K562 (cell line): ENCODE results near the gene CRELD2. TPM values are rescaled to one million over a fixed set of nuclear protein-coding genes. Genes with fewer than 3 reads are reported as not detected.

Experiments used
- ATF1 ChIP-seq, 2 experiments: fragments of 450-650 bp in 1 of 2; IDR thresholded peaks; 2 replicates each; pipeline ENCODE4 v1.6.1; 2016; ENCODE audit warnings: missing compliant biosample characterization in 1 of 2, missing genetic modification characterization in 1 of 2
- BMI1 ChIP-seq: fragments of 150-350 bp; IDR thresholded peaks from 2 replicates; pipeline ENCODE4 v1.6.1; 2014; ENCODE audit warnings: low read length
- BRCA1 ChIP-seq, 2 experiments: fragments of 450-650 bp in 1 of 2; sonication (generic) in 1 of 2; formaldehyde crosslinking in 1 of 2; IDR thresholded peaks; 2 replicates each; pipeline versions ENCODE4 v1.5.0 to v1.6.1; 2017 to 2020; ENCODE audit warnings: mild to moderate bottlenecking in 1 of 2, missing genetic modification reagents in 1 of 2
- CAMTA2 ChIP-seq: fragments of 250-450 bp; sonication (Bioruptor Pico); conservative IDR thresholded peaks from 2 replicates; pipeline ENCODE4 v1.5.1; 2022
- CBX1 ChIP-seq: sonication (generic); IDR thresholded peaks from 2 replicates; pipeline ENCODE4 v1.6.1; 2016; ENCODE audit warnings: antibody characterized with exemption, low read depth, mild to moderate bottlenecking
- CHD1 ChIP-seq: fragments of 200-600 bp; sonication (generic); IDR thresholded peaks from one replicate; pipeline ENCODE4 v1.6.1; 2012; ENCODE audit warnings: mild to moderate bottlenecking, moderate library complexity, low read length, inconsistent platforms
- ELK1 ChIP-seq: sonication (generic); formaldehyde crosslinking; IDR thresholded peaks from 2 replicates; pipeline ENCODE4 v1.8.1; 2022; ENCODE audit warnings: missing genetic modification reagents
- EP400 ChIP-seq: fragments of 450-650 bp; IDR thresholded peaks from 2 replicates; pipeline ENCODE4 v1.6.1; 2017; ENCODE audit warnings: antibody characterized with exemption, mild to moderate bottlenecking, moderate library complexity
- FIP1L1 ChIP-seq: fragments of 200-400 bp; formaldehyde crosslinking; IDR thresholded peaks from 2 replicates; pipeline ENCODE4 v1.6.1; 2018; ENCODE audit warnings: mild to moderate bottlenecking, low read depth, low read length; ENCODE audit not compliant: poor library complexity, severe bottlenecking
- ID3 ChIP-seq, 2 experiments: fragments of 250-450 bp in 1 of 2; fragments of 450-650 bp in 1 of 2; sonication (Bioruptor Pico) in 1 of 2; IDR thresholded peaks; 2 replicates each; pipeline versions ENCODE4 v1.6.1 to v1.8.0; 2016 to 2021; ENCODE audit warnings: mild to moderate bottlenecking in 2 of 2, moderate library complexity in 2 of 2, missing compliant biosample characterization in 1 of 2, missing genetic modification characterization in 1 of 2
- NR3C1 ChIP-seq: sonication (generic); formaldehyde crosslinking; IDR thresholded peaks from 2 replicates; pipeline ENCODE4 v1.8.1; 2022; ENCODE audit warnings: missing genetic modification reagents
- RB1 ChIP-seq: fragments of 450-650 bp; IDR thresholded peaks from 2 replicates; pipeline ENCODE4 v1.6.1; 2017; ENCODE audit warnings: low read depth, mild to moderate bottlenecking
- SMARCA5 ChIP-seq: fragments of 450-650 bp; IDR thresholded peaks from 2 replicates; pipeline ENCODE4 v1.6.1; 2016
- SMARCB1 ChIP-seq: IDR thresholded peaks from 2 replicates; pipeline ENCODE4 v1.6.1; 2011; ENCODE audit warnings: improper control_type of control experiment, low read depth; ENCODE audit not compliant: insufficient read length
- TSHZ1 ChIP-seq: fragments of 250-450 bp; sonication (Bioruptor Pico); IDR thresholded peaks from 2 replicates; pipeline ENCODE4 v1.4.0; 2020; ENCODE audit warnings: mild to moderate bottlenecking, moderate library complexity
- ZEB2 ChIP-seq: fragments of 450-650 bp; IDR thresholded peaks from 2 replicates; pipeline ENCODE4 v1.6.1; 2016
- ZNF316 ChIP-seq: fragments of 450-650 bp; IDR thresholded peaks from 2 replicates; pipeline ENCODE4 v1.6.1; 2016
- ZNF436 ChIP-seq: fragments of 250-450, 450-650 bp; sonication (Bioruptor Pico); formaldehyde crosslinking; IDR thresholded peaks from 2 replicates; pipeline ENCODE4 v1.7.0; 2020; ENCODE audit warnings: mild to moderate bottlenecking
- polyA plus RNA-seq, 8 experiments: library from polyadenylated mRNA; depleted of rRNA in 4 of 8; stranded (reverse) in 5 of 8; unstranded in 3 of 8; fragments of >200 nt; fragmentation: Nextera tagmentation in 2 of 8; fragmentation: Illumina TruSeq in 1 of 8; extraction: Ambion mirVana in 2 of 8; extraction: Trizol in 1 of 8; gene quantifications; 2 replicates each; pipeline versions ENCODE4 v1.2.1 to v1.2.3, GENCODE V29; 2011 to 2014; ENCODE audit warnings: inconsistent platforms in 1 of 8, missing spikeins in 1 of 8
- total RNA-seq, 7 experiments: library from RNA; depleted of rRNA in 6 of 7; stranded (reverse); fragments of >200 nt in 6 of 7; fragmentation: Illumina TruSeq in 2 of 7; extraction: Trizol in 2 of 7; gene quantifications; 2 replicates each; pipeline versions ENCODE4 v1.2.1 to v1.2.3, GENCODE V29; 2011 to 2021; ENCODE audit warnings: low replicate concordance in 1 of 7
- TF ChIP-seq, protein P1 (sequence below): sonication (generic); formaldehyde crosslinking; IDR thresholded peaks from 2 replicates; pipeline ENCODE4 v1.8.0; 2022; ENCODE audit warnings: mild to moderate bottlenecking, missing genetic modification reagents

Gene CRELD2
- total and polyA plus RNA-seq, 9 of the 15 experiments (the other 6 are each of a cell fraction or from before 2014, with no cell fraction given) = 0.96 to 25.3 (median 8.8) TPM

- TF ChIP-seq TSHZ1 (CRISPR knock-in tag) (no peak), EP400 (no peak), ID3 (CRISPR knock-in tag; IDR thresholded peaks at IDR 0.05) (no peak), ID3 (tag; IDR thresholded peaks at IDR 0.05) (0 out of 2 replicates have a peak, but pooled peaks have one; percentile 56), ZEB2 (no peak), RB1 (0 out of 2 replicates have a peak, but pooled peaks have one; percentile 8), ZNF436 (CRISPR knock-in tag) (peak; percentile 89), SMARCB1 (no peak), CAMTA2 (no peak), ELK1 (CRISPR knock-in tag) (no peak), SMARCA5 (peak; percentile 74; the same call in 1 of the 2 replicates), NR3C1 (CRISPR knock-in tag) (0 out of 2 replicates have a peak, but pooled peaks have one; percentile 29), FIP1L1 (peak; percentile 84), ZNF316 (no peak), ATF1 (CRISPR knock-in tag; IDR thresholded peaks at IDR 0.05) (no peak), ATF1 (tag; IDR thresholded peaks at IDR 0.05) (peak; percentile 64; the same call in 1 of the 2 replicates), BMI1 (no peak), BRCA1 (IDR thresholded peaks at IDR 0.05) (no peak), BRCA1 (CRISPR knock-in tag; IDR thresholded peaks at IDR 0.05) (no peak), CBX1 (peak; percentile 52; the same call in 1 of the 2 replicates), CHD1 (peak; percentile 73)
- TF ChIP-seq, protein P1, sequence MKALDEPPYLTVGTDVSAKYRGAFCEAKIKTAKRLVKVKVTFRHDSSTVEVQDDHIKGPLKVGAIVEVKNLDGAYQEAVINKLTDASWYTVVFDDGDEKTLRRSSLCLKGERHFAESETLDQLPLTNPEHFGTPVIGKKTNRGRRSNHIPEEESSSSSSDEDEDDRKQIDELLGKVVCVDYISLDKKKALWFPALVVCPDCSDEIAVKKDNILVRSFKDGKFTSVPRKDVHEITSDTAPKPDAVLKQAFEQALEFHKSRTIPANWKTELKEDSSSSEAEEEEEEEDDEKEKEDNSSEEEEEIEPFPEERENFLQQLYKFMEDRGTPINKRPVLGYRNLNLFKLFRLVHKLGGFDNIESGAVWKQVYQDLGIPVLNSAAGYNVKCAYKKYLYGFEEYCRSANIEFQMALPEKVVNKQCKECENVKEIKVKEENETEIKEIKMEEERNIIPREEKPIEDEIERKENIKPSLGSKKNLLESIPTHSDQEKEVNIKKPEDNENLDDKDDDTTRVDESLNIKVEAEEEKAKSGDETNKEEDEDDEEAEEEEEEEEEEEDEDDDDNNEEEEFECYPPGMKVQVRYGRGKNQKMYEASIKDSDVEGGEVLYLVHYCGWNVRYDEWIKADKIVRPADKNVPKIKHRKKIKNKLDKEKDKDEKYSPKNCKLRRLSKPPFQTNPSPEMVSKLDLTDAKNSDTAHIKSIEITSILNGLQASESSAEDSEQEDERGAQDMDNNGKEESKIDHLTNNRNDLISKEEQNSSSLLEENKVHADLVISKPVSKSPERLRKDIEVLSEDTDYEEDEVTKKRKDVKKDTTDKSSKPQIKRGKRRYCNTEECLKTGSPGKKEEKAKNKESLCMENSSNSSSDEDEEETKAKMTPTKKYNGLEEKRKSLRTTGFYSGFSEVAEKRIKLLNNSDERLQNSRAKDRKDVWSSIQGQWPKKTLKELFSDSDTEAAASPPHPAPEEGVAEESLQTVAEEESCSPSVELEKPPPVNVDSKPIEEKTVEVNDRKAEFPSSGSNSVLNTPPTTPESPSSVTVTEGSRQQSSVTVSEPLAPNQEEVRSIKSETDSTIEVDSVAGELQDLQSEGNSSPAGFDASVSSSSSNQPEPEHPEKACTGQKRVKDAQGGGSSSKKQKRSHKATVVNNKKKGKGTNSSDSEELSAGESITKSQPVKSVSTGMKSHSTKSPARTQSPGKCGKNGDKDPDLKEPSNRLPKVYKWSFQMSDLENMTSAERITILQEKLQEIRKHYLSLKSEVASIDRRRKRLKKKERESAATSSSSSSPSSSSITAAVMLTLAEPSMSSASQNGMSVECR = peak; percentile 85; the same call in 1 of the 2 replicates
Observed at GRCh38 chr22:49959782-49960158, 41.3 kb downstream of the CRELD2 start (continued).
